Measurements from ENCODE around the gene NNMT.

GRCh38 chr11:114288136-114288535 lies 8.1 kb upstream of the NNMT start:
- no peak for TF ChIP-seq MAX (IDR thresholded peaks at IDR 0.05; ENCODE audit: insufficient read depth, insufficient read length)
- TF ChIP-seq CTCF (IDR thresholded peaks at IDR 0.05; ENCODE audit: extremely low read depth in 1 of 2, insufficient read depth in 1 of 2, low read depth in 1 of 2, low read length in 2 of 2): no peak
- TF ChIP-seq JUN (IDR thresholded peaks at IDR 0.05; ENCODE audit: borderline replicate concordance, insufficient read depth, insufficient read length, low read depth): no peak
- no peak for TF ChIP-seq MYC (IDR thresholded peaks at IDR 0.05; ENCODE audit: low read depth, low read length)

All from endothelial cell of umbilical vein (primary cell).